Small intestine (tissue), 4 donors: ENCODE measurements around the gene HNRNPCL1. TPM values are rescaled to one million over a fixed set of nuclear protein-coding genes. Genes with fewer than 3 reads are reported as not detected.

Experiments used
- polyA plus RNA-seq, 4 donors: library from polyadenylated mRNA; stranded (reverse) in 3 of 4; unstranded in 1 of 4; fragments of 200-250 nt in 3 of 4; fragments of 120-200 nt in 1 of 4; gene quantifications; one replicate each; pipeline versions ENCODE4 v1.2.1 to v1.2.3, GENCODE V29; 2013
- donor health status: healthy with polysubstance abuse.
- donor health status: Bipolar disorder and iron deficiency.
- donor health status: healthy.

The HNRNPCL1 gene
- polyA plus RNA-seq, 4 donors: not detected

Other genes starting within 250 kb of the HNRNPCL1 start
- gene DHRS3, start 230.5 kb downstream of the HNRNPCL1 start, polyA plus RNA-seq: 10 to 100 TPM; 45.3 to 87.0 (median 63.5) TPM
- not detected for gene AADACL4, start 204.6 kb downstream of the HNRNPCL1 start, polyA plus RNA-seq
- not detected for gene AADACL3, start 132.6 kb downstream of the HNRNPCL1 start, polyA plus RNA-seq
- gene CFAP107, start 102.5 kb downstream of the HNRNPCL1 start, polyA plus RNA-seq: under 1 TPM in 1 of 4 donors, not detected in 3; 0.01 TPM
- gene PRAMEF12, start 75.0 kb downstream of the HNRNPCL1 start, polyA plus RNA-seq: not detected
- gene PRAMEF1, start 57.3 kb downstream of the HNRNPCL1 start, polyA plus RNA-seq: not detected
- gene PRAMEF11, start 17.3 kb downstream of the HNRNPCL1 start, polyA plus RNA-seq: not detected
- gene PRAMEF2, start 8.4 kb upstream of the HNRNPCL1 start, polyA plus RNA-seq: not detected
- not detected for gene PRAMEF4, start 37.5 kb upstream of the HNRNPCL1 start, polyA plus RNA-seq
- not detected for gene PRAMEF10, start 49.5 kb upstream of the HNRNPCL1 start, polyA plus RNA-seq
- not detected for gene PRAMEF7, start 67.9 kb upstream of the HNRNPCL1 start, polyA plus RNA-seq
- not detected for gene PRAMEF6, start 98.9 kb upstream of the HNRNPCL1 start, polyA plus RNA-seq
- not detected for gene PRAMEF27, start 207.9 kb upstream of the HNRNPCL1 start, polyA plus RNA-seq
- gene HNRNPCL3, start 212.0 kb upstream of the HNRNPCL1 start, polyA plus RNA-seq: not detected
- gene PRAMEF25, start 222.1 kb upstream of the HNRNPCL1 start, polyA plus RNA-seq: not detected